Spleen (tissue), 11 donors: ENCODE results near the gene WDR81. TPM values are rescaled to one million over a fixed set of nuclear protein-coding genes. Genes with fewer than 3 reads are reported as not detected.

Experiments used
- DNase-seq: peaks from one replicate; pipeline ENCODE4 v3.0.0-alpha.2; 2020
- H3K27ac ChIP-seq, 8 donors: fragments of 200-600 bp; sonication (generic) in 7 of 8; 1 replicate in 4 of 8; 2 replicates in 4 of 8; pipeline versions ENCODE4 v1.5.0 to v1.8.0; 2016 to 2021; ENCODE audit warnings: inconsistent platforms in 4 of 8, mild to moderate bottlenecking in 4 of 8, moderate library complexity in 1 of 8
- H3K27me3 ChIP-seq, 7 donors: fragments of 200-600 bp; sonication (generic) in 6 of 7; replicated peaks in 1 of 7; 1 replicate in 4 of 7; 2 replicates in 3 of 7; pipeline versions ENCODE4 v1.5.0 to v1.8.0; 2016 to 2021; ENCODE audit warnings: inconsistent platforms in 3 of 7, mild to moderate bottlenecking in 1 of 7
- H3K36me3 ChIP-seq, 6 donors: fragments of 200-600 bp; sonication (generic) in 5 of 6; 1 replicate in 4 of 6; 2 replicates in 2 of 6; pipeline versions ENCODE4 v1.5.0 to v1.8.0; 2016 to 2021; ENCODE audit warnings: inconsistent platforms in 2 of 6
- H3K4me1 ChIP-seq, 6 donors: fragments of 200-600 bp; sonication (generic) in 5 of 6; 1 replicate in 3 of 6; 2 replicates in 3 of 6; pipeline versions ENCODE4 v1.5.0 to v1.8.0; 2016 to 2021; ENCODE audit warnings: inconsistent platforms in 3 of 6
- H3K4me3 ChIP-seq, 8 donors: fragments of 200-600 bp; sonication (generic) in 7 of 8; 1 replicate in 4 of 8; 2 replicates in 4 of 8; pipeline versions ENCODE4 v1.5.0 to v1.8.0; 2016 to 2021; ENCODE audit warnings: inconsistent platforms in 4 of 8, mild to moderate bottlenecking in 4 of 8, moderate library complexity in 2 of 8
- H3K9me3 ChIP-seq, 8 donors: fragments of 200-600 bp; sonication (generic) in 7 of 8; 1 replicate in 4 of 8; 2 replicates in 4 of 8; pipeline versions ENCODE4 v1.5.0 to v1.8.0; 2016 to 2021; ENCODE audit warnings: inconsistent platforms in 4 of 8
- POLR2A ChIP-seq, 3 donors: fragments of 450-650 bp; IDR thresholded peaks; one replicate each; pipeline ENCODE4 v1.5.1; 2017; ENCODE audit warnings: antibody characterized with exemption in 3 of 3, mild to moderate bottlenecking in 1 of 3
- POLR2AphosphoS5 ChIP-seq, 3 donors: sonication (generic); formaldehyde crosslinking; IDR thresholded peaks; one replicate each; pipeline ENCODE4 v1.5.1; 2017; ENCODE audit warnings: antibody characterized with exemption in 3 of 3
- WGBS, 5 donors: extraction: QIAGEN DNeasy Blood & Tissue Kit in 3 of 5; methylation state at CpG; one replicate each; pipeline versions ENCODE4 v1.1.5 to v1.1.7; 2013 to 2018; 5-methylcytosine and 5-hydroxymethylcytosine counted together
- intact Hi-C: fragments of 100-400 bp; cut with DNase I; formaldehyde crosslinking; loops from one replicate; pipeline ENCODE4 v1.15.0; 2023; ENCODE audit warnings: low total_unique reads
- polyA plus RNA-seq, 3 donors: library from polyadenylated mRNA; stranded (reverse); fragments of 200-250 nt; gene quantifications; one replicate each; pipeline ENCODE4 v1.2.1, GENCODE V29; 2013
- total RNA-seq, 7 donors: library from RNA; depleted of rRNA in 3 of 7; stranded (reverse); fragments of >200 nt in 3 of 7; fragmentation: NEBNext Ultra II Directional in 4 of 7; extraction: Animal tissue kit (Norgen Biotek cat#: 25700) in 4 of 7; gene quantifications; one replicate each; pipeline versions ENCODE4 v1.1.0 to v1.2.1, GENCODE V29; 2016 to 2021
- TF ChIP-seq, protein P1 (sequence below), 11 experiments: fragments of 200-600 bp in 7 of 11; fragments of 450-650 bp in 4 of 11; sonication (generic) in 4 of 11; IDR thresholded peaks in 8 of 11; conservative IDR thresholded peaks in 3 of 11; 1 replicate in 7 of 11; 2 replicates in 4 of 11; pipeline versions ENCODE4 v1.4.0 to v1.8.0; 2016 to 2021; ENCODE audit warnings: antibody characterized with exemption in 11 of 11, inconsistent platforms in 4 of 11, mild to moderate bottlenecking in 1 of 11
- donor health status: healthy with polysubstance abuse.
- donor health status: DM: no; HTN: no; CAD: no; lungs with moderate emphysema.
- donor health status: DM: no; HTN: no; CAD: no.
- donor health status: Bipolar disorder and iron deficiency.
- donor health status: healthy.
- donor health status: DM: no; HTN: no; CAD: no.
- donor health status: DM: yes; HTN: yes; CAD: no.

Gene WDR81
- total and polyA plus RNA-seq, 10 donors: 16.2 to 74.7 (median 48.4) TPM

DNA sequence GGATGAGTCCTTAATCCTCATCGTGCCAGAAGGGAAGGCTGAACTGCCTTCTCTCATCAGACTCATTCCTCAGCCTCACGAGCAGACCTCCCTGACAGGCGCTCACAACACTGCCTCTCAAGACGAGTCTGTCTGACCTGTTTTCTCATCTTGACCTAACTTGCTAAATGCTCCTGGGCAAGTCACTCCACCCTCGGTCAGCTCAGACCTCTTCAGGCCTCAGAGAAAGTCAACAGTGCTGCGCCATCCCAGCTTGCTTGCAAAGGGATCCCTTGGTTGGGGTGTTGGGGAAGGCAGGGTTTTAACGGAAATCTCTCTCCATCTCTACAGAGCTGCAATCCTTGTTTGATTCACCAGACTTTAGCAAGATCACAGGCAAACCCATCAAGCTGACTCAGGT is 52.4 kb downstream of the WDR81 start:
- intact Hi-C loops: no loop called here
- Histone ChIP-seq H3K36me3 (peaks cover 0 to 85% (median 24%) of the 10 kb centered on the region in 6 donors), H3K4me1 (peaks cover 3 to 41% (median 4%) of the 10 kb centered on the region in 6 donors), H3K27me3 (no peaks in the 10 kb centered on the region), H3K4me3 (no peak overlapping the region), H3K27ac (peak overlapping the region in 3 of 8 donors; percentile 5 to 93 (median 30)), H3K9me3 (no peaks in the 10 kb centered on the region)
- no peak for TF ChIP-seq POLR2AphosphoS5 (IDR thresholded peaks at IDR 0.05)
- TF ChIP-seq, protein P1, sequence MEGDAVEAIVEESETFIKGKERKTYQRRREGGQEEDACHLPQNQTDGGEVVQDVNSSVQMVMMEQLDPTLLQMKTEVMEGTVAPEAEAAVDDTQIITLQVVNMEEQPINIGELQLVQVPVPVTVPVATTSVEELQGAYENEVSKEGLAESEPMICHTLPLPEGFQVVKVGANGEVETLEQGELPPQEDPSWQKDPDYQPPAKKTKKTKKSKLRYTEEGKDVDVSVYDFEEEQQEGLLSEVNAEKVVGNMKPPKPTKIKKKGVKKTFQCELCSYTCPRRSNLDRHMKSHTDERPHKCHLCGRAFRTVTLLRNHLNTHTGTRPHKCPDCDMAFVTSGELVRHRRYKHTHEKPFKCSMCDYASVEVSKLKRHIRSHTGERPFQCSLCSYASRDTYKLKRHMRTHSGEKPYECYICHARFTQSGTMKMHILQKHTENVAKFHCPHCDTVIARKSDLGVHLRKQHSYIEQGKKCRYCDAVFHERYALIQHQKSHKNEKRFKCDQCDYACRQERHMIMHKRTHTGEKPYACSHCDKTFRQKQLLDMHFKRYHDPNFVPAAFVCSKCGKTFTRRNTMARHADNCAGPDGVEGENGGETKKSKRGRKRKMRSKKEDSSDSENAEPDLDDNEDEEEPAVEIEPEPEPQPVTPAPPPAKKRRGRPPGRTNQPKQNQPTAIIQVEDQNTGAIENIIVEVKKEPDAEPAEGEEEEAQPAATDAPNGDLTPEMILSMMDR (IDR thresholded peaks at IDR 0.05 in 8 of 11, conservative IDR thresholded peaks at IDR 0.05 in 3 of 11): no peak
- TF ChIP-seq POLR2A (IDR thresholded peaks at IDR 0.05): no peak
- DNase-seq: no peak
- 90 to 96% (median 93%) methylated on average over 7 of the region's 7 CpGs for WGBS, 5 donors

DNA sequence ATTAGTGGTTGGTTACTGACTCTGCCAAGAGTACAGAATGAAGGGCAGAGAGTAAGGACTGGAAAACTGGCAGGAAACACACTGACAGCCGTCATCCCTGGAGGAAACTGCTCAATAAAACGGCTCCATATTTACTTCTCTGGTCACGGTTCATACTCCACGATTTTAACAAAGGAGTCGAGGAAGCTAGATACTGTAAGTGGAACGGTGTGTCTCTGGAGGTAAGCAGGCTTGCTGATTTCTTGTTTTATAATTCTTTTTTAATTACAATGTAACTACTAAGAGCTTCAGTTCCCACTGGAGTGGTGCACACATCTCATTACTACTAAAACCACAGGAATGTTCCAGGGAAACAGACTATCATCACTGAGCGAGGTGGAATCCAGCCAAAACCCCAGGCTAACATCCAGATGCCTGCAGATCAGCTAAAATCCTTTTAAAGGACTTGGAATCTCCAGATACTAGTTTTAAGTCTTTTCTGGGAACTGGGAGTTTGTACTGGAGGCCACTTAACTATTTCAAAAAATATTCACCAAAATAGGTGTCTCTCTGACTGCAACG is 55.1 kb downstream of the WDR81 start:
- H3K36me3 ChIP-seq: peaks cover 0 to 95% (median 24%) of the 10 kb centered on the region in 6 donors
- no peak overlapping the region for H3K4me3 ChIP-seq
- H3K4me1 ChIP-seq: peaks cover 18 to 42% (median 29%) of the 10 kb centered on the region in 6 donors

DNA sequence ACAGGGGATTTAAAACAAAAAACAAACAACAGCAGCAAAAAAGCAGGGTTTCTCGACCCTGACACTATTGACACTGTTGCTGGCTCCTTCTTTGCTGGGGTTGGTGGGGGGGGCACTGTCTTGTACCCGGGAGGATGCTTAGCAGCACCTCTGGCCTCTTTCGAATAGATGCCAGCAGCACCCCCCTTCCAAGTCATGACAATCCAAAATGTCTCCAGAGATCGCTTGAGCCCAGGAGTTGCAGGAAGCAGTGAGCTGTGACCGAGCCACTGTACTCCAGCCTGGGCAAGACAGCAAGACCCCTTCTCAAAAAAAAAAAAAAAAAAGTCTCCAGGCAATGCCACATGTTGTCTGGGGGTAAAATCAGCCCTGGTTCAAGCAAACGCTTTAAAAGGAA is 57.7 kb downstream of the WDR81 start:
- H3K4me3 ChIP-seq: peak overlapping the region in 1 of 8 donors; percentile 3
- peaks cover 18 to 55% (median 39%) of the 10 kb centered on the region in 6 donors for H3K4me1 ChIP-seq
- peaks cover 0 to 95% (median 29%) of the 10 kb centered on the region in 6 donors for H3K36me3 ChIP-seq
- TF ChIP-seq, protein P1 (IDR thresholded peaks at IDR 0.05 in 8 of 11, conservative IDR thresholded peaks at IDR 0.05 in 3 of 11): no peak
- TF ChIP-seq POLR2A (IDR thresholded peaks at IDR 0.05): no peak
- no peak for TF ChIP-seq POLR2AphosphoS5 (IDR thresholded peaks at IDR 0.05)
- WGBS, 5 donors: 59 to 76% (median 67%) methylated on average over 6 of the region's 6 CpGs
- intact Hi-C loops: no loop called here
- H3K27me3 ChIP-seq: no peaks in the 10 kb centered on the region
- DNase-seq: no peak
- H3K9me3 ChIP-seq: no peaks in the 10 kb centered on the region
- peak overlapping the region; percentile 78 to 96 (median 90) for H3K27ac ChIP-seq

More for the DNA sequence above, 55.1 kb downstream of the WDR81 start:
- DNase-seq: no peak
- Histone ChIP-seq H3K27ac (peak overlapping the region in 7 of 8 donors; percentile 65 to 96 (median 91)), H3K9me3 (no peaks in the 10 kb centered on the region), H3K27me3 (no peaks in the 10 kb centered on the region)
- 46 to 51% (median 48%) methylated on average over 8 of the region's 8 CpGs for WGBS, 5 donors
- TF ChIP-seq POLR2A (IDR thresholded peaks at IDR 0.05) (no peak), POLR2AphosphoS5 (IDR thresholded peaks at IDR 0.05) (peak in 1 of 3 donors; percentile 24)
- TF ChIP-seq, protein P1 (IDR thresholded peaks at IDR 0.05 in 8 of 11, conservative IDR thresholded peaks at IDR 0.05 in 3 of 11): no peak
- intact Hi-C loops: no loop called here

DNA sequence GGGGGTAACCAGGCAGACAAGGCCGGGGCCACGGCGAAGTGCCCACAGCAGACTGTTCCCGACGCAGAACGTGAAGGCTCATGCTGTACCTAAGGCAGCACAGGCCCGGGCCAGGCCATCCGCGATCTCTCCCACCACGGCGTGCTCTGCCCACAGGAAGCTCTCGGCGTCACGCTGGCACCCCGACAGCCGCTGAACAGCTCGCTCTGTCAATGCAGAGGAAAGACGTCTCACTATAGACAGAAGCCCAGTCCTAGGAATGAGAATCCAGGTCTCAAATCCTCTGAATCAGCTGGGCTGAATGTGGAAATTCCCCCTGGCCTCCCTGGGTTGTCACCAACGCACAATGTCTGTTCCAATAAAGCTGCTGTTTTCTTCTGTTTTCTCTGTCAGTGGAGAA is 58.8 kb downstream of the WDR81 start:
- H3K9me3 ChIP-seq: no peaks in the 10 kb centered on the region
- TF ChIP-seq POLR2AphosphoS5 (IDR thresholded peaks at IDR 0.05): peak in 2 of 3 donors; percentile 54 to 74
- TF ChIP-seq, protein P1 (IDR thresholded peaks at IDR 0.05 in 8 of 11, conservative IDR thresholded peaks at IDR 0.05 in 3 of 11): no peak
- H3K36me3 ChIP-seq: peaks cover 0 to 95% (median 27%) of the 10 kb centered on the region in 6 donors
- peak; percentile 85 for DNase-seq
- H3K27ac ChIP-seq: peak overlapping the region; percentile 78 to 96 (median 90)
- intact Hi-C loops: no loop called here
- H3K27me3 ChIP-seq: no peaks in the 10 kb centered on the region
- H3K4me1 ChIP-seq: peaks cover 18 to 55% (median 39%) of the 10 kb centered on the region in 6 donors
- H3K4me3 ChIP-seq: peak overlapping the region in 3 of 8 donors; percentile 2 to 40 (median 7)
- WGBS, 5 donors: 41 to 81% (median 61%) methylated on average over 18 to 19 of the region's 19 CpGs
